ENCODE measurements around the gene KIAA1549.
"Not testable (repeated sequence)": the region's sequence is repeated elsewhere in the genome, so short reads cannot be mapped to it uniquely, and the experiment has no call there.

Gene KIAA1549

GRCh38 chr7:138811327-138811726 is 169.9 kb downstream of the KIAA1549 start:
- not testable (repeated sequence) for DNase-seq (ENCODE audit: low spot score)

GRCh38 chr7:138809346-138809745 is 171.8 kb downstream of the KIAA1549 start:
- no peak for DNase-seq (ENCODE audit: low spot score)

- DNase-seq (ENCODE audit: low spot score), result no peak
These were observed 176.6 kb downstream of the KIAA1549 start for GRCh38 chr7:138804618-138805017.

- no peak for DNase-seq (ENCODE audit: low spot score)
These were observed 178.5 kb downstream of the KIAA1549 start for GRCh38 chr7:138802706-138803105.

- DNase-seq (ENCODE audit: low spot score), result no peak
These were observed 179.9 kb downstream of the KIAA1549 start for GRCh38 chr7:138801256-138801655.

GRCh38 chr7:138799336-138800000 is 181.7 kb downstream of the KIAA1549 start:
- DNase-seq (ENCODE audit: low spot score), result no peak

- DNase-seq (ENCODE audit: low spot score), result no peak
These were observed 182.4 kb downstream of the KIAA1549 start for GRCh38 chr7:138798836-138799235.

- DNase-seq (ENCODE audit: low spot score), result no peak
These were observed 183.4 kb downstream of the KIAA1549 start, which contains the start of the genes ATP6V0A4 and TMEM213 for GRCh38 chr7:138797715-138798320. Gene ATP6V0A4, minus strand, starts transcription at chr7:138798196. Its CDS starts 26,949 bp downstream, at chr7:138771247. Gene TMEM213, plus strand, starts transcription at chr7:138797994. Its CDS starts 111 bp downstream, at chr7:138798105.

GRCh38 chr7:138797046-138797445 is 184.1 kb downstream of the KIAA1549 start:
- not testable (repeated sequence) for DNase-seq (ENCODE audit: low spot score)

- no peak for DNase-seq (ENCODE audit: low spot score)
These were observed 185.1 kb downstream of the KIAA1549 start for GRCh38 chr7:138796038-138796615.

GRCh38 chr7:138785587-138786437 is 195.4 kb downstream of the KIAA1549 start:
- DNase-seq (ENCODE audit: low spot score), result no peak

GRCh38 chr7:138784692-138785091 is 196.5 kb downstream of the KIAA1549 start:
- no peak for DNase-seq (ENCODE audit: low spot score)

Data from HuH-7.5 (cell line).